ENCODE data around the gene INPPL1. TPM values are rescaled to one million over a fixed set of nuclear protein-coding genes. Genes with fewer than 3 reads are reported as not detected.

INPPL1 gene
- total and polyA plus RNA-seq, 7 donors = 30.0 to 195 (median 77.1) TPM

DNA sequence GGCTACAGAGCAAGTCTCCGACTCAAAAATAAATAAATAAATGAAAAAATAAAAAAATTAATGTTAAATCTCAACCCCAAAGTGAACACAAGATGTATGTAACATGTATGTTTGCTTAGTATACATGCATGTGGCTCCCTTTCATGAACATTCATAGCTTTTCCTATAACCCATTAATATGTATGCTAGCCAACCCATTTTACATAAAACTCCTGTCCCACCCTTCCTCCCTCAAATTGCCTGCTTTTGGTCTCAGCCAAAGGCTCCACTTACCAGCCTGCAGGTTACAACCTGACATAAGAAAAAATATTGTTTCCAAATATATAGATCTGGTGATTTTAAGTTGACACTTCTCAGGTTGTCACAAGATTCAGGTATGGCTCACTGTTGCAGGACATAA, 36.3 kb upstream of the INPPL1 start:
- TF ChIP-seq EP300 (IDR thresholded peaks at IDR 0.05) = no peak
- no peak for TF ChIP-seq CTCF (IDR thresholded peaks at IDR 0.05)
- no peak for TF ChIP-seq POLR2A (IDR thresholded peaks at IDR 0.05)
- no peak for TF ChIP-seq POLR2AphosphoS5 (IDR thresholded peaks at IDR 0.05)
- Histone ChIP-seq H3K9me3 (no peaks in the 10 kb centered on the region), H3K27me3 (no peaks in the 10 kb centered on the region), H3K36me3 (no peaks in the 10 kb centered on the region), H3K27ac (no peak overlapping the region), H3K4me3 (no peak overlapping the region), H3K4me1 (peaks cover 0 to 3% (median 0%) of the 10 kb centered on the region in 4 donors)
- intact Hi-C loops (cut with DNase I) = loop anchor here (10.0 kb wide), 1 partner anchor 47 kb away; no protein-coding TSS in a partner anchor
- DNase-seq = no peak
- 84 to 92% methylated on average over 1 of the region's 1 CpG for WGBS, 2 donors

- Histone ChIP-seq H3K9me3 (no peaks in the 10 kb centered on the region), H3K27me3 (no peaks in the 10 kb centered on the region), H3K4me1 (no peaks in the 10 kb centered on the region), H3K36me3 (no peaks in the 10 kb centered on the region), H3K27ac (no peak overlapping the region), H3K4me3 (no peak overlapping the region)
- intact Hi-C loops (cut with DNase I) = loop anchor here (10.0 kb wide), 1 partner anchor 45 kb away; no protein-coding TSS in a partner anchor
- TF ChIP-seq POLR2A (IDR thresholded peaks at IDR 0.05) (no peak), EP300 (IDR thresholded peaks at IDR 0.05) (no peak), POLR2AphosphoS5 (IDR thresholded peaks at IDR 0.05) (no peak), CTCF (IDR thresholded peaks at IDR 0.05) (no peak)
- no peak for DNase-seq
- WGBS, 2 donors = 43 to 57% methylated on average over 3 of the region's 3 CpGs
Measured at GRCh38 chr11:72189455-72190250, 34.9 kb upstream of the INPPL1 start.

- intact Hi-C loops (cut with DNase I) = no loop called here
- DNase-seq = no peak
- Histone ChIP-seq H3K27me3 (no peaks in the 10 kb centered on the region), H3K4me1 (no peaks in the 10 kb centered on the region), H3K4me3 (no peak overlapping the region), H3K27ac (no peak overlapping the region), H3K9me3 (no peaks in the 10 kb centered on the region), H3K36me3 (no peaks in the 10 kb centered on the region)
- no peak for TF ChIP-seq POLR2AphosphoS5 (IDR thresholded peaks at IDR 0.05)
- TF ChIP-seq POLR2A (IDR thresholded peaks at IDR 0.05) = no peak
- no peak for TF ChIP-seq CTCF (IDR thresholded peaks at IDR 0.05)
- TF ChIP-seq EP300 (IDR thresholded peaks at IDR 0.05) = no peak
- 85 to 91% methylated on average over 5 of the region's 5 CpGs for WGBS, 2 donors
Measured at GRCh38 chr11:72190631-72191071, 33.9 kb upstream of the INPPL1 start.

DNA sequence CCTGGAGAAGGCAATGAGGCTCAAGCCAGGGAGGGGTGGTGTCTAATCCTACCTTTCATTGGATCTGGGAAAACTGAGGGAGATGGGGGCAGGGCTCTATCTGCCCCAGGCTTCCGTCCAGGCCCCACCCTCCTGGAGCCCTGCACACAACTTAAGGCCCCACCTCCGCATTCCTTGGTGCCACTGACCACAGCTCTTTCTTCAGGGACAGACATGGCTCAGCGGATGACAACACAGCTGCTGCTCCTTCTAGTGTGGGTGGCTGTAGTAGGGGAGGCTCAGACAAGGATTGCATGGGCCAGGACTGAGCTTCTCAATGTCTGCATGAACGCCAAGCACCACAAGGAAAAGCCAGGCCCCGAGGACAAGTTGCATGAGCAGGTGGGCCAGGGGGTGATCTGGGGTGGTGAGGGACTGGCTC, 32.6 kb upstream of the INPPL1 start, which contains the start of gene FOLR1:
Gene FOLR1 (plus strand): TSS at position 180 of the 421 bp plus-strand sequence. CDS start 34 bp downstream, at position 214.
- intact Hi-C loops (cut with DNase I) = no loop called here
- Histone ChIP-seq H3K27me3 (no peaks in the 10 kb centered on the region), H3K9me3 (no peaks in the 10 kb centered on the region), H3K4me1 (no peaks in the 10 kb centered on the region), H3K27ac (no peak within 1 kb of the TSS), H3K36me3 (no peaks in the 10 kb centered on the region), H3K4me3 (no peak within 1 kb of the TSS)
- DNase-seq = no peak
- no peak for TF ChIP-seq EP300 (IDR thresholded peaks at IDR 0.05)
- TF ChIP-seq POLR2AphosphoS5 (IDR thresholded peaks at IDR 0.05) = no peak
- TF ChIP-seq CTCF (IDR thresholded peaks at IDR 0.05) = no peak
- TF ChIP-seq POLR2A (IDR thresholded peaks at IDR 0.05) = no peak
- 82 to 90% methylated on average over 5 of the region's 5 CpGs for WGBS, 2 donors

Data from sigmoid colon (tissue), 7 donors.